ELR (cell line): ENCODE data around the gene PRPF18.

Experiments
- DNase-seq: peaks from one replicate; pipeline ENCODE4 v3.0.0-alpha.2; 2015; ENCODE audit warnings: low read depth

Gene PRPF18

GRCh38 chr10:13604357-13605040, 17.7 kb downstream of the PRPF18 start:
- DNase-seq = no peak

GRCh38 chr10:13608246-13608853, 21.6 kb downstream of the PRPF18 start:
- DNase-seq = no peak

- peak; percentile 15 for DNase-seq
Observed at GRCh38 chr10:13612654-13613373, 26.0 kb downstream of the PRPF18 start.

GRCh38 chr10:13613519-13613918, 26.8 kb downstream of the PRPF18 start:
- peak; percentile 58 for DNase-seq

GRCh38 chr10:13614530-13615332, 28.0 kb downstream of the PRPF18 start:
- peak; percentile 88 for DNase-seq

- peak; percentile 11 for DNase-seq
Observed at GRCh38 chr10:13615650-13616300, 29.0 kb downstream of the PRPF18 start.

GRCh38 chr10:13617116-13617515, 30.4 kb downstream of the PRPF18 start:
- DNase-seq = no peak

GRCh38 chr10:13621931-13622330, 35.2 kb downstream of the PRPF18 start:
- no peak for DNase-seq

- DNase-seq = no peak
Observed at GRCh38 chr10:13624630-13625029, 37.9 kb downstream of the PRPF18 start.

- no peak for DNase-seq
Observed at GRCh38 chr10:13627459-13628310, 40.9 kb downstream of the PRPF18 start.

GRCh38 chr10:13628661-13629060, 41.9 kb downstream of the PRPF18 start:
- DNase-seq = no peak

GRCh38 chr10:13629116-13629515, 42.4 kb downstream of the PRPF18 start:
- no peak for DNase-seq

- no peak for DNase-seq
Observed at GRCh38 chr10:13630231-13630630, 43.5 kb downstream of the PRPF18 start.

- no peak for DNase-seq
Observed at GRCh38 chr10:13631594-13631993, 44.8 kb downstream of the PRPF18 start.

GRCh38 chr10:13632440-13632839, 45.7 kb downstream of the PRPF18 start:
- DNase-seq = no peak

GRCh38 chr10:13632884-13633440, 46.2 kb downstream of the PRPF18 start:
- no peak for DNase-seq

GRCh38 chr10:13633689-13634088, 46.9 kb downstream of the PRPF18 start:
- DNase-seq = no peak

- no peak for DNase-seq
Observed at GRCh38 chr10:13634207-13634606, 47.4 kb downstream of the PRPF18 start.

GRCh38 chr10:13636776-13637175, 50.0 kb downstream of the PRPF18 start:
- no peak for DNase-seq

GRCh38 chr10:13637303-13637856, 50.6 kb downstream of the PRPF18 start:
- no peak for DNase-seq
